Neural cell (in vitro differentiated cells): ENCODE data around the gene NBEAL1. TPM values are rescaled to one million over a fixed set of nuclear protein-coding genes. Genes with fewer than 3 reads are reported as not detected.
"Not testable (repeated sequence)": the region's sequence is repeated elsewhere in the genome, so short reads cannot be mapped to it uniquely, and the experiment has no call there.

Experiments
- H2AFZ ChIP-seq: fragments of 200-600, 300-800 bp; sonication (generic), shearing (Covaris generic); 2 replicates; pipeline ENCODE4 v1.6.0; 2014; ENCODE audit warnings: low read depth, mild to moderate bottlenecking, antibody characterized with exemption, low read length, moderate library complexity
- H3F3A ChIP-seq: fragments of 200-600 bp; shearing (Covaris generic); 2 replicates; pipeline ENCODE4 v1.6.1; 2016; ENCODE audit warnings: mild to moderate bottlenecking, moderate library complexity, mixed read lengths, antibody characterized with exemption, low read length; ENCODE audit not compliant: insufficient read depth, poor library complexity, severe bottlenecking
- H3K27ac ChIP-seq: fragments of 200-600, 300-800 bp; sonication (generic), shearing (Covaris generic); 2 replicates; pipeline ENCODE4 v1.5.1; 2014; ENCODE audit warnings: mild to moderate bottlenecking, low read length, moderate library complexity
- H3K27me3 ChIP-seq: fragments of 300-800, 200-600 bp; sonication (generic), shearing (Covaris generic); 2 replicates; pipeline ENCODE4 v1.6.0; 2014; ENCODE audit warnings: mild to moderate bottlenecking, low read depth, low read length, moderate library complexity; ENCODE audit not compliant: insufficient read depth
- H3K36me3 ChIP-seq: fragments of 300-800, 200-600 bp; sonication (generic), shearing (Covaris generic); 2 replicates; pipeline ENCODE4 v1.5.1; 2014; ENCODE audit warnings: mild to moderate bottlenecking, antibody characterized with exemption, low read length, moderate library complexity; ENCODE audit not compliant: insufficient read depth
- H3K4me2 ChIP-seq: fragments of 300-800, 200-600 bp; sonication (generic), shearing (Covaris generic); 2 replicates; pipeline ENCODE4 v1.6.0; 2014; ENCODE audit warnings: mild to moderate bottlenecking, low read length
- H3K4me3 ChIP-seq: fragments of 300-800, 200-600 bp; sonication (generic), shearing (Covaris generic); 2 replicates; pipeline ENCODE4 v1.5.1; 2014; ENCODE audit warnings: mild to moderate bottlenecking, low read length, moderate library complexity
- H3K79me2 ChIP-seq: fragments of 200-600 bp; shearing (Covaris generic); replicated peaks from 2 replicates; pipeline ENCODE4 v1.6.0; 2014; ENCODE audit warnings: mild to moderate bottlenecking, low read length, moderate library complexity; ENCODE audit not compliant: insufficient read depth
- H3K9ac ChIP-seq: fragments of 300-800, 200-600 bp; sonication (generic), shearing (Covaris generic); 2 replicates; pipeline ENCODE4 v1.6.1; 2016; ENCODE audit warnings: mild to moderate bottlenecking, low read length, mixed read lengths
- H3K9me2 ChIP-seq: fragments of 200-600 bp; shearing (Covaris generic); 2 replicates; pipeline ENCODE4 v1.6.1; 2016; ENCODE audit warnings: mild to moderate bottlenecking, low read length, mixed read lengths; ENCODE audit not compliant: insufficient read depth
- H3K9me3 ChIP-seq: fragments of 200-600, 300-800 bp; sonication (generic), shearing (Covaris generic); 2 replicates; pipeline ENCODE4 v1.6.1; 2016; ENCODE audit warnings: mild to moderate bottlenecking, mixed run types, low read length, moderate library complexity, mixed read lengths
- H4K20me1 ChIP-seq: fragments of 200-600 bp; shearing (Covaris generic); 2 replicates; pipeline ENCODE4 v1.6.1; 2016; ENCODE audit warnings: mild to moderate bottlenecking, mixed run types; ENCODE audit not compliant: insufficient read depth
- CTCF ChIP-seq: fragments of 450-650 bp; IDR thresholded peaks from 2 replicates; pipeline ENCODE4 v1.5.1; 2014; ENCODE audit warnings: antibody characterized with exemption, mild to moderate bottlenecking, moderate library complexity; ENCODE audit not compliant: poor library complexity, severe bottlenecking
- EP300 ChIP-seq: fragments of 450-650 bp; conservative IDR thresholded peaks from 2 replicates; pipeline ENCODE4 v1.6.1; 2014; ENCODE audit warnings: antibody characterized with exemption, mild to moderate bottlenecking, moderate library complexity; ENCODE audit not compliant: poor library complexity, severe bottlenecking
- EZH2 ChIP-seq: fragments of 200-600, 300-800 bp; shearing (Covaris generic), sonication (generic); IDR thresholded peaks from 2 replicates; pipeline ENCODE4 v1.6.1; 2014; ENCODE audit warnings: antibody characterized with exemption, low read length, borderline replicate concordance, mild to moderate bottlenecking; ENCODE audit not compliant: insufficient read depth, poor library complexity, severe bottlenecking
- MXI1 ChIP-seq: fragments of 450-650 bp; conservative IDR thresholded peaks from 2 replicates; pipeline ENCODE4 v1.6.1; 2014; ENCODE audit warnings: antibody characterized with exemption, mild to moderate bottlenecking; ENCODE audit not compliant: poor library complexity, severe bottlenecking
- POLR2AphosphoS5 ChIP-seq: IDR thresholded peaks from 2 replicates; pipeline ENCODE4 v1.6.1; 2012
- RAD21 ChIP-seq: fragments of 450-650 bp; conservative IDR thresholded peaks from 2 replicates; pipeline ENCODE4 v1.6.1; 2014; ENCODE audit warnings: antibody characterized with exemption, mild to moderate bottlenecking, moderate library complexity
- SMC3 ChIP-seq: fragments of 450-650 bp; conservative IDR thresholded peaks from 2 replicates; pipeline ENCODE4 v1.6.1; 2014; ENCODE audit warnings: antibody characterized with exemption, mild to moderate bottlenecking, moderate library complexity; ENCODE audit not compliant: poor library complexity
- TAF1 ChIP-seq: IDR thresholded peaks from 2 replicates; pipeline ENCODE4 v1.6.1; 2012; ENCODE audit warnings: low read depth
- polyA plus RNA-seq: library from polyadenylated mRNA; depleted of rRNA; stranded (reverse); fragments of >200 nt; gene quantifications from 2 replicates; pipeline ENCODE4 v1.2.3, GENCODE V29; 2014
- TF ChIP-seq, protein P1 (sequence below): IDR thresholded peaks from 2 replicates; pipeline ENCODE4 v1.6.1; 2012; ENCODE audit warnings: borderline replicate concordance

Gene NBEAL1
- polyA plus RNA-seq, 1 donor from 2014 or later = 7.9 TPM

DNA sequence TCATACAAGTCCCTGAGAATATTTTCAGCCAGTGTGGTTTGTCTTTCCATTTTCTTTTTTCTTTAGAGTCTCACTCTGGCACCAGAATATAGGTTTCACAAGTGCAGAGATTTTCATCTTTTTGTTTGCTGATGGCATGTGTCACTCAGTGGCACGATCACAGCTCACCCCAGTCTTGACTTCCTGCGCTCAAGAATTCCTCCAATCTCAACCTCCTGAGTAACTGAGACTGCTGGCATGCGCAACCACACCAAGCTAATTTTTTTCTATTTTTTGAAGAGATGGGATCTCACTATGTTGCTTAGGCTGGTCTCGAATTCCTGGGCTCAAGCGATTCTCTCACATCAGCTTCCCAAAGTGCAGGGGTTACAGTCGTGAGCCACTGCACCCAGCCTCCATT is 23.9 kb downstream of the NBEAL1 start:
- Histone ChIP-seq H3K36me3 (no peaks in the 10 kb centered on the region), H3K4me3 (no peak overlapping the region), H3K9me3 (no peaks in the 10 kb centered on the region), H4K20me1 (no peaks in the 10 kb centered on the region), H3F3A (no peaks in the 10 kb centered on the region), H3K79me2 (no peaks in the 10 kb centered on the region), H3K27me3 (no peaks in the 10 kb centered on the region), H3K9me2 (no peaks in the 10 kb centered on the region), H3K27ac (no peak overlapping the region), H3K9ac (no peak overlapping the region), H3K4me2 (no peak overlapping the region), H2AFZ (no peak overlapping the region)
- no peak for TF ChIP-seq RAD21
- TF ChIP-seq MXI1 = no peak

DNA sequence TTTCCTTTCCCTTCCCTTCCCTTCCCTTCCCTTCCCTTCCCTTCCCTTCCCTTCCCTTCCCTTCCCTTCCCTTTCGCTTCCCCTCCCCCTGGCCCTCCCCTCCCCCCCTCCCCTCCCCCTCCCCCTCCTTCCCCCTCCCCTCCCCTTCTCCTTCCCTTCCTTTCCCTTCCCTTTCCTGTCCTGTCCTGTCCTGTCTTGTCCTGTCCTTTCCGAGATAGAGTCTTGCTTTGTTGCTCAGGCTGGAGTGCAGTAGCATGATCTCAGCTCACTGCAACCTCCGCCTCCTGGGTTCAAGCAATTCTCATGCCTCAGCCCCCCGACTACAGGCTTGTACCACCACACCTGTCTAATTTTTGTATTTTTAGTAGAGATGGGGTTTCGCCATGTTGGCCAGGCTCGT is 24.5 kb downstream of the NBEAL1 start:
- H3F3A ChIP-seq, H3K36me3 ChIP-seq, H2AFZ ChIP-seq, H3K79me2 ChIP-seq, H3K4me3 ChIP-seq, H3K9me2 ChIP-seq, H3K9ac ChIP-seq, H3K9me3 ChIP-seq, H3K27ac ChIP-seq, H3K27me3 ChIP-seq, H3K4me2 ChIP-seq, H4K20me1 ChIP-seq: not testable (repeated sequence)

DNA sequence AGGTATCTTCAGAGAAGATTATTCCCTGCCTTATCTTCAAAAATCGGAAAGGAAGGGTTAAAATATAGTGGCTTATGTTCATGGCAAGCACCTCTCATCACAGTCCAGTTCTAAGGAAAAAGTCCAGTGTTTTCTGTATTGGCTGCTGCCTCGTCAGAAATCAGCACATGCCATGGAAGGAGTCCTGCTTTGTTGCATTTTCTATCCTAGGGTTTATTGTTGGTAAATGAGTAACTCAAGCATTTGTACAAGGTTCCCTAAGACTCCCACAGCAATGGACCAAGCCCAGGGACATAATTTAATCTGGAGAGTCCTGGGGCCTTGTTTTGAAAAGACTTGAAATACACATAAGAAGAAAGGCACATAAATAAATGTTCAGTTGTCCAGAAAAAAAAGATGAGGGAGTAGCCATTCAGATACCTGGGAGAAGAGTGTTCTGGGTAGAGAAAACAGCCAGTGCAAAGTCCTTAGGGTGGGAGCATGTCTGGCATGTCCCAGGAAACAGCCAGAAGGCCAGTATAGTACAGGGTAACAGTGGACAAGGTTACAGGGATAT is 26.4 kb downstream of the NBEAL1 start:
- H3K27me3 ChIP-seq = no peaks in the 10 kb centered on the region
- TF ChIP-seq CTCF = no peak
- TF ChIP-seq POLR2AphosphoS5 = no peak
- TF ChIP-seq EZH2 = no peak
- TF ChIP-seq TAF1 = no peak
- TF ChIP-seq MXI1 = no peak
- no peak for TF ChIP-seq EP300
- TF ChIP-seq SMC3 = no peak
- TF ChIP-seq, protein P1, sequence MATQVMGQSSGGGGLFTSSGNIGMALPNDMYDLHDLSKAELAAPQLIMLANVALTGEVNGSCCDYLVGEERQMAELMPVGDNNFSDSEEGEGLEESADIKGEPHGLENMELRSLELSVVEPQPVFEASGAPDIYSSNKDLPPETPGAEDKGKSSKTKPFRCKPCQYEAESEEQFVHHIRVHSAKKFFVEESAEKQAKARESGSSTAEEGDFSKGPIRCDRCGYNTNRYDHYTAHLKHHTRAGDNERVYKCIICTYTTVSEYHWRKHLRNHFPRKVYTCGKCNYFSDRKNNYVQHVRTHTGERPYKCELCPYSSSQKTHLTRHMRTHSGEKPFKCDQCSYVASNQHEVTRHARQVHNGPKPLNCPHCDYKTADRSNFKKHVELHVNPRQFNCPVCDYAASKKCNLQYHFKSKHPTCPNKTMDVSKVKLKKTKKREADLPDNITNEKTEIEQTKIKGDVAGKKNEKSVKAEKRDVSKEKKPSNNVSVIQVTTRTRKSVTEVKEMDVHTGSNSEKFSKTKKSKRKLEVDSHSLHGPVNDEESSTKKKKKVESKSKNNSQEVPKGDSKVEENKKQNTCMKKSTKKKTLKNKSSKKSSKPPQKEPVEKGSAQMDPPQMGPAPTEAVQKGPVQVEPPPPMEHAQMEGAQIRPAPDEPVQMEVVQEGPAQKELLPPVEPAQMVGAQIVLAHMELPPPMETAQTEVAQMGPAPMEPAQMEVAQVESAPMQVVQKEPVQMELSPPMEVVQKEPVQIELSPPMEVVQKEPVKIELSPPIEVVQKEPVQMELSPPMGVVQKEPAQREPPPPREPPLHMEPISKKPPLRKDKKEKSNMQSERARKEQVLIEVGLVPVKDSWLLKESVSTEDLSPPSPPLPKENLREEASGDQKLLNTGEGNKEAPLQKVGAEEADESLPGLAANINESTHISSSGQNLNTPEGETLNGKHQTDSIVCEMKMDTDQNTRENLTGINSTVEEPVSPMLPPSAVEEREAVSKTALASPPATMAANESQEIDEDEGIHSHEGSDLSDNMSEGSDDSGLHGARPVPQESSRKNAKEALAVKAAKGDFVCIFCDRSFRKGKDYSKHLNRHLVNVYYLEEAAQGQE = no peak
- TF ChIP-seq RAD21 = no peak
- H3K27ac ChIP-seq = no peak overlapping the region
- H3F3A ChIP-seq = no peaks in the 10 kb centered on the region
- H3K9me3 ChIP-seq = no peaks in the 10 kb centered on the region
- H3K36me3 ChIP-seq = no peaks in the 10 kb centered on the region
- no peaks in the 10 kb centered on the region for H4K20me1 ChIP-seq
- H3K4me2 ChIP-seq = no peak overlapping the region
- no peak overlapping the region for H2AFZ ChIP-seq
- H3K4me3 ChIP-seq = no peak overlapping the region
- H3K9me2 ChIP-seq = no peaks in the 10 kb centered on the region
- H3K79me2 ChIP-seq = no peaks in the 10 kb centered on the region
- no peak overlapping the region for H3K9ac ChIP-seq
